ENCODE measurements around the gene TGM3.
A peak's percentile ranks its signal among the peaks of the same experiment; 100 is the strongest.

Gene TGM3

GRCh38 chr20:2312876-2313275 lies 17.1 kb downstream of the TGM3 start:
- DNase-seq: no peak

- DNase-seq: no peak
Measured at GRCh38 chr20:2313316-2313715, 17.5 kb downstream of the TGM3 start.

- DNase-seq: peak; percentile 65
Measured at GRCh38 chr20:2314759-2315439, 19.1 kb downstream of the TGM3 start.

GRCh38 chr20:2315440-2315778 lies 19.6 kb downstream of the TGM3 start:
- no peak for DNase-seq

GRCh38 chr20:2316847-2317495 lies 21.2 kb downstream of the TGM3 start:
- no peak for DNase-seq

GRCh38 chr20:2320813-2321658 lies 25.2 kb downstream of the TGM3 start:
- no peak for DNase-seq

- no peak for DNase-seq
Measured at GRCh38 chr20:2323051-2323450, 27.2 kb downstream of the TGM3 start.

GRCh38 chr20:2326046-2326445 lies 30.2 kb downstream of the TGM3 start:
- DNase-seq: no peak

GRCh38 chr20:2327620-2328555 lies 32.1 kb downstream of the TGM3 start:
- DNase-seq: no peak

- DNase-seq: no peak
Measured at GRCh38 chr20:2329286-2329685, 33.5 kb downstream of the TGM3 start.

- no peak for DNase-seq
Measured at GRCh38 chr20:2330090-2330695, 34.4 kb downstream of the TGM3 start.

- no peak for DNase-seq
Measured at GRCh38 chr20:2331106-2331505, 35.3 kb downstream of the TGM3 start.

- no peak for DNase-seq
Measured at GRCh38 chr20:2331901-2332565, 36.2 kb downstream of the TGM3 start.

- DNase-seq: no peak
Measured at GRCh38 chr20:2332711-2333110, 36.9 kb downstream of the TGM3 start.

GRCh38 chr20:2333821-2334220 lies 38.0 kb downstream of the TGM3 start:
- DNase-seq: no peak

- no peak for DNase-seq
Measured at GRCh38 chr20:2335096-2335870, 39.5 kb downstream of the TGM3 start.

GRCh38 chr20:2336471-2336870 lies 40.7 kb downstream of the TGM3 start:
- no peak for DNase-seq

- no peak for DNase-seq
Measured at GRCh38 chr20:2337142-2337541, 41.3 kb downstream of the TGM3 start.

GRCh38 chr20:2338411-2339066 lies 42.7 kb downstream of the TGM3 start:
- no peak for DNase-seq

- DNase-seq: no peak
Measured at GRCh38 chr20:2340136-2340535, 44.3 kb downstream of the TGM3 start.

Data from fibroblast of skin of scalp (primary cell).